GM12878 (cell line): ENCODE measurements around the gene SIN3A. TPM values are rescaled to one million over a fixed set of nuclear protein-coding genes. Genes with fewer than 3 reads are reported as not detected.

Source experiments
- ATF3 ChIP-seq: IDR thresholded peaks from 2 replicates; pipeline ENCODE4 v1.6.1; 2011; ENCODE audit warnings: low read depth, mild to moderate bottlenecking, low read length, moderate library complexity, borderline replicate concordance; ENCODE audit errors: extremely low read depth
- ATF7 ChIP-seq: fragments of 450-650 bp; IDR thresholded peaks from 2 replicates; pipeline ENCODE4 v1.6.1; 2016; ENCODE audit warnings: low read depth, mild to moderate bottlenecking
- CBFB ChIP-seq: IDR thresholded peaks from 2 replicates; pipeline ENCODE4 v1.6.1; 2016; ENCODE audit warnings: antibody characterized with exemption, low read depth
- CHD2 ChIP-seq: IDR thresholded peaks from 2 replicates; pipeline ENCODE4 v1.6.1; 2011; ENCODE audit warnings: low read depth, low read length, improper control_type of control experiment, borderline replicate concordance
- ETV6 ChIP-seq, 2 experiments: fragments of 450-650 bp in 1 of 2; IDR thresholded peaks in 1 of 2; conservative IDR thresholded peaks in 1 of 2; 2 replicates each; pipeline ENCODE4 v1.6.1; 2014; ENCODE audit warnings: antibody characterized with exemption in 1 of 2, borderline replicate concordance in 1 of 2, low read depth in 1 of 2, mild to moderate bottlenecking in 1 of 2, moderate library complexity in 1 of 2
- HCFC1 ChIP-seq: fragments of 150-350 bp; IDR thresholded peaks from 2 replicates; pipeline ENCODE4 v1.6.1; 2014; ENCODE audit warnings: low read length
- HDAC6 ChIP-seq: fragments of 200-600 bp; sonication (generic); IDR thresholded peaks from one replicate; pipeline ENCODE4 v1.8.0; 2017; ENCODE audit warnings: antibody characterized with exemption; ENCODE audit not compliant: unreplicated experiment
- IRF5 ChIP-seq: fragments of 450-650 bp; IDR thresholded peaks from 2 replicates; pipeline ENCODE4 v1.6.1; 2017; ENCODE audit warnings: borderline replicate concordance
- JUNB ChIP-seq: IDR thresholded peaks from 2 replicates; pipeline ENCODE4 v1.6.1; 2016; ENCODE audit warnings: antibody characterized with exemption, mild to moderate bottlenecking
- JUND ChIP-seq: IDR thresholded peaks from 2 replicates; pipeline ENCODE4 v1.6.1; 2012; ENCODE audit warnings: low read depth, mild to moderate bottlenecking, low read length, improper control_type of control experiment, moderate library complexity
- KAT2A ChIP-seq: conservative IDR thresholded peaks from 2 replicates; pipeline ENCODE4 v1.6.1; 2011; ENCODE audit warnings: low read depth, low read length; ENCODE audit not compliant: control insufficient read depth
- MEF2A ChIP-seq: IDR thresholded peaks from 2 replicates; pipeline ENCODE4 v1.6.1; 2011; ENCODE audit warnings: low read depth, mild to moderate bottlenecking, low read length, moderate library complexity; ENCODE audit not compliant: insufficient read depth
- MEF2B ChIP-seq: fragments of 450-650 bp; IDR thresholded peaks from 2 replicates; pipeline ENCODE4 v1.6.1; 2018; ENCODE audit warnings: mild to moderate bottlenecking, moderate library complexity; ENCODE audit not compliant: partially characterized antibody, poor library complexity, severe bottlenecking
- MXI1 ChIP-seq: fragments of 150-350 bp; IDR thresholded peaks from 2 replicates; pipeline ENCODE4 v1.6.1; 2011; ENCODE audit warnings: low read depth, mild to moderate bottlenecking, inconsistent platforms, low read length, improper control_type of control experiment
- MYC ChIP-seq: IDR thresholded peaks from 2 replicates; pipeline ENCODE4 v1.6.1; 2011; ENCODE audit warnings: mild to moderate bottlenecking, low read length, moderate library complexity, inconsistent platforms; ENCODE audit not compliant: insufficient read depth, insufficient replicate concordance, insufficient read length, severe bottlenecking
- NFXL1 ChIP-seq: fragments of 450-650 bp; IDR thresholded peaks from 2 replicates; pipeline ENCODE4 v1.6.1; 2017; ENCODE audit warnings: antibody characterized with exemption, mild to moderate bottlenecking, borderline replicate concordance
- NR2C1 ChIP-seq: fragments of 450-650 bp; IDR thresholded peaks from 2 replicates; pipeline ENCODE4 v1.6.1; 2017; ENCODE audit warnings: antibody characterized with exemption, mild to moderate bottlenecking, moderate library complexity
- PBX3 ChIP-seq: IDR thresholded peaks from 2 replicates; pipeline ENCODE4 v1.6.1; 2011; ENCODE audit warnings: mild to moderate bottlenecking, low read depth, low read length, moderate library complexity; ENCODE audit not compliant: insufficient replicate concordance
- RCOR1 ChIP-seq: conservative IDR thresholded peaks from 2 replicates; pipeline ENCODE4 v1.6.1; 2012; ENCODE audit warnings: low read depth, low read length, improper control_type of control experiment
- RELB ChIP-seq: fragments of 450-650 bp; IDR thresholded peaks from 2 replicates; pipeline ENCODE4 v1.6.1; 2017; ENCODE audit warnings: low read depth, mild to moderate bottlenecking, moderate library complexity
- SMARCA5 ChIP-seq: fragments of 450-650 bp; IDR thresholded peaks from 2 replicates; pipeline ENCODE4 v1.6.1; 2017; ENCODE audit warnings: mild to moderate bottlenecking
- SP1 ChIP-seq: IDR thresholded peaks from one replicate; pipeline ENCODE4 v1.6.1; 2011; ENCODE audit warnings: low read depth, low read length
- SUZ12 ChIP-seq: fragments of 200-600 bp; sonication (generic); IDR thresholded peaks from one replicate; pipeline ENCODE4 v1.6.1; 2018; ENCODE audit warnings: antibody characterized with exemption, mild to moderate bottlenecking; ENCODE audit not compliant: unreplicated experiment
- TARDBP ChIP-seq: IDR thresholded peaks from 2 replicates; pipeline ENCODE4 v1.6.1; 2016; ENCODE audit warnings: borderline replicate concordance
- ZNF207 ChIP-seq: fragments of 450-650 bp; IDR thresholded peaks from 2 replicates; pipeline ENCODE4 v1.6.1; 2014; ENCODE audit warnings: antibody characterized with exemption, mild to moderate bottlenecking, borderline replicate concordance
- ZNF384 ChIP-seq: IDR thresholded peaks from 2 replicates; pipeline ENCODE4 v1.6.1; 2012; ENCODE audit warnings: low read depth, mild to moderate bottlenecking, low read length, improper control_type of control experiment, borderline replicate concordance
- polyA plus RNA-seq, 11 experiments: library from polyadenylated mRNA; depleted of rRNA in 4 of 11; unstranded in 6 of 11; stranded (reverse) in 5 of 11; fragments of >200 nt; fragmentation: Nextera tagmentation in 4 of 11; fragmentation: Illumina TruSeq in 1 of 11; extraction: Ambion mirVana in 4 of 11; extraction: Trizol in 1 of 11; gene quantifications; 1 replicate in 1 of 11; 2 replicates in 10 of 11; pipeline versions ENCODE4 v1.2.1 to v1.2.3, GENCODE V29; 2011 to 2016; ENCODE audit warnings: inconsistent platforms in 2 of 11, missing spikeins in 2 of 11, low read depth in 1 of 11
- total RNA-seq, 4 experiments: library from RNA; depleted of rRNA in 3 of 4; stranded (reverse); fragments of >200 nt in 3 of 4; fragmentation: Illumina TruSeq in 1 of 4; extraction: Trizol in 1 of 4; gene quantifications; 2 replicates each; pipeline versions ENCODE4 v1.2.1 to v1.2.3, GENCODE V29; 2013 to 2021

The SIN3A gene
- total and polyA plus RNA-seq, 10 of the 15 experiments (the other 5 are each of a cell fraction or from before 2014, with no cell fraction given) = 6.4 to 62.2 (median 29.2) TPM

GRCh38 chr15:75453703-75454470, 2.4 kb upstream of the SIN3A start (continued):
- TF ChIP-seq IRF5 (no peak), ATF7 (peak; percentile 86), NR2C1 (peak; percentile 58), RELB (peak; percentile 10; the same call in 1 of the 2 replicates), KAT2A (no peak), ETV6 (conservative IDR thresholded peaks at IDR 0.05 in 1 of 2, IDR thresholded peaks at IDR 0.05 in 1 of 2; ENCODE audit: borderline replicate concordance in 1 of 2, low read depth in 1 of 2) (peak in 1 of 2 experiments; percentile 7; a peak in 2 of 4 replicates), MEF2A (no peak), MYC (peak; percentile 64), NFXL1 (no peak), MXI1 (peak; percentile 97), ZNF384 (peak; percentile 100), TARDBP (no peak), SP1 (peak; percentile 94), CHD2 (peak; percentile 75; the same call in 1 of the 2 replicates), SMARCA5 (no peak), ZNF207 (no peak), CBFB (0 out of 2 replicates have a peak, but pooled peaks have one; percentile 0), JUNB (no peak), HDAC6 (no peak), RCOR1 (no peak), HCFC1 (0 out of 2 replicates have a peak, but pooled peaks have one; percentile 26), SUZ12 (no peak), JUND (no peak), PBX3 (no peak), MEF2B (no peak), ATF3 (no peak)
